GM12892 (cell line): ENCODE results near the gene LRP11.

Experiments used
- DNase-seq: peaks from one replicate; pipeline ENCODE4 v3.0.0; 2011; ENCODE audit not compliant: insufficient read length
- FAIRE-seq: peaks from 2 replicates; lab custom pipeline; 2011; peaks lifted over from hg19 to GRCh38; lab: Jason Lieb, UNC
- POLR2A ChIP-seq: IDR thresholded peaks from 2 replicates; pipeline ENCODE4 v1.6.1; 2011; ENCODE audit warnings: low read depth, low read length, control low read depth
- POLR2AphosphoS5 ChIP-seq: IDR thresholded peaks from 2 replicates; pipeline ENCODE4 v1.6.1; 2011; ENCODE audit warnings: low read depth, low read length, control low read depth
- TAF1 ChIP-seq: IDR thresholded peaks from 2 replicates; pipeline ENCODE4 v1.6.1; 2011; ENCODE audit warnings: low read depth, mild to moderate bottlenecking, control low read depth, low read length, borderline replicate concordance

Gene LRP11

DNA sequence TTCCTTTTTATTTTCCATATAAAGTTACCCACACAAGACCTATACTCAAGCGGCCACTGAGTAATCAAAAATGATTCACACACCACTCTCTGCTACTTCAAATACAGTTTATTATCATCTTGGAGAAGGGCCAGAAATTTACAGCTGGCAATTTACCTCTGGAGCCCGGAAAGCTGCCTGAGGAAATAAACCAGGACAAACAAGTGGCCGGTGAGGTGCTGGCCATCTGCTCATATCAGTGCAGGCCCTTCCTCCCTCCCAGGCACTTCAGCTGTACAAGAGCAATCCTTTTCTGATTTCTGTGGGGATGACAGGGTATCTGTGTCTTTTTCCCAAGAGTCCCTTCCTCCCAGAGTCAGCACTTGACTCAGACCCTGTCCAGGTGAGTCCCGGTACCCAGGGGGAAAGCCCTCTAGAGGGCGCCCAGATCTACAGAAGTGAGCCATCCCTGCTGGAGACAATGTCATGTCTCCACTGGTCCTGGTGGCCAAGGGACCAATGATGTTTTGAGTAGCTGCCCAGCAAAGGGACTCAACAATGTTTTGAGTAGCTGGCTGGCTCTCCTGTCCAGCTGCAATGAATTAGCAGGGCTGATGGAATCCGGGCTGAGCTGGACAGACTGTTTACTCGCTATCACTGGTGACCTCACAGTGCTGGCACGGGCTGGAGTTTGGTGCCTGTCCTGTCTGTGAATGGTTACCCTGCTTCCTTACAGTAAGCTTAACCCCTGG is 23.6 kb downstream of the LRP11 start:
- FAIRE-seq = no peak
- peak; percentile 37 for DNase-seq
- no peak for TF ChIP-seq POLR2A
- TF ChIP-seq TAF1 = no peak
- no peak for TF ChIP-seq POLR2AphosphoS5

DNA sequence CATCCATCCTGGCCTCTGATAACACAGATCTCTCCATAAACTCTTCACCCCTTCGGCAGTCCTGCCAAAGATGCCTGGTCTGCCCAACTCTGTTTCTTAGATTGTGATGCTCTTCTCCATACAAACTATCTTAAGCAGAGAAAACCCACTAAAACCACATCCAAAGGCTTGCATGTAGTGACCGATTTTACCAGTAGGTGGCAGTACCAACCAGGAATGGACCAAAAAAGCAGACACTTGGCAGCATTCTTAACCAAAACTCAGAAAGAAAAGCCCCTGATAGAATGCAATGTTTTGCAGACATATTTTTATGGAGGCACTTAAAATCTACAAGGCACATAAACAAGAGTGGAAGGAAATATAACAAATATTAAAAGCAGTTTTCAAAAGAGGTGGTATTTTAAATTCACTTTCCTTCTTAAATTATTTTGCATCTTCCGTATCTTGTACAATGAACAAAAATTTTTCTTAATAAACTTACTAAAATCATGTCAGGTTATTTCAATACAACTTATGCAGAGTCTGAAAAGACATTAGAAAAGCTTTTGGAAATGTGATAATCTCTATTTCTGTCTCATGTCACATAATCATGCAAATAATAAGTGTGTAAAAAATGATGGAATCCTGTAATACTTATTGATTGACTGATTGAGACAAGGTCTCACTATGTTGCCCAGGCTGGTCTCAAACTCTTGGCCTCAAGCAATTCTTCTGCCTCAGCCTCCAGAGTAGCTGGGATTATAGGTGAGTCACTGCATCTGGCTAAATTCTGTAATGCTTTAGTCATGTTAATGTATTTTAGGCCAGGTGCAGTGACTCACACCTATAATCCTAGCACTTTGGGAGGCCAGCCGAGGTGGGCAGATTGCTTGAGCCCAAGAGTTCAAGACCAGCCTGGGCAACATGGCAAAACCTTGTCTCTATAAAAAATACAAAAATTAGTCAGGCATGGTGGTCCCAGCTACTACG is 29.4 kb downstream of the LRP11 start:
- TF ChIP-seq POLR2A (no peak), POLR2AphosphoS5 (no peak), TAF1 (no peak)
- FAIRE-seq (peak; percentile 70), DNase-seq (no peak)

DNA sequence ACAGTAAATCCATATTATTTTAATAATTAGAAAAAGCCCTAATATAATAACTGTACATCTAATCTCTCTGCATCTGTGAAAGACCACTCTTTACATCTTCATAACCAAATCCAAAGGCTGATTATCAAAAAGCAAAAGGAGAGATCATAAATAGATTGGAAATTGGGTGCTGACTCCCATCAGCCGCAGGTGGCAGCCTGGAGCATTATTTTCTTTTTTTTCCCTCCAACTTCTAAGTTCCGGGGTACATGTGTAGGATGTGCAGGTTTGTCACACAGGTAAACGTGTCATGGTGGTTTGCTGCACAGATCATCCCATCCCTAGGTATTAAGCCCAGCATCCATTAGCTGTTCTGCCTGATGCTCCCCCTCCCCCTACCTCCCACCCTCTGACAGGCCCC is 30.5 kb downstream of the LRP11 start:
- no peak for DNase-seq
- no peak for FAIRE-seq
- TF ChIP-seq POLR2A (no peak), TAF1 (no peak)

DNA sequence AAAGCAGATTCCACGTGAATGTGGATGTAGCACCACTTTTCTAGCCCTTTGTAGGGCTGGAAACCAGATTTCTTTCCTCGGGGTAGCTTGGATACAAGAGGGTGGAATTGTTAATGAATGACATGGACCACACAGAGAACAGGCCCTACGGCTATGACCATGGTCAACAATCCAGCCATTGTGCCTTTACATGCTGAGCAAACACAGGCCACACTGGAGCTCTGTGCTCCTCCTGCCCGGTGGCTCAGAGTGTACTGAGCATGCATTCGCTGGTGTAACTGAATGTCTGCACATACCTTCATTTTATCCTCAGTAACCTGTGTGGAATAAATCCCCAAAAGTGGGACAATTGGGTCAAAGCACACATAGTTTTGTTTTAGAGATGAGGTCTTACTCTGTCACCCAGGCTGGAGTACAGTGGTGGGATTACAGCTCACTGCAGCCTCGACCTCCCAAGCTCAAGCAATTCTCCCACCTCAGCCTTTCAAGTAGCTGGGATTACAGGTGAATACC is 32.8 kb downstream of the LRP11 start:
- no peak for FAIRE-seq
- no peak for DNase-seq
- TF ChIP-seq POLR2A (no peak), POLR2AphosphoS5 (no peak)

DNA sequence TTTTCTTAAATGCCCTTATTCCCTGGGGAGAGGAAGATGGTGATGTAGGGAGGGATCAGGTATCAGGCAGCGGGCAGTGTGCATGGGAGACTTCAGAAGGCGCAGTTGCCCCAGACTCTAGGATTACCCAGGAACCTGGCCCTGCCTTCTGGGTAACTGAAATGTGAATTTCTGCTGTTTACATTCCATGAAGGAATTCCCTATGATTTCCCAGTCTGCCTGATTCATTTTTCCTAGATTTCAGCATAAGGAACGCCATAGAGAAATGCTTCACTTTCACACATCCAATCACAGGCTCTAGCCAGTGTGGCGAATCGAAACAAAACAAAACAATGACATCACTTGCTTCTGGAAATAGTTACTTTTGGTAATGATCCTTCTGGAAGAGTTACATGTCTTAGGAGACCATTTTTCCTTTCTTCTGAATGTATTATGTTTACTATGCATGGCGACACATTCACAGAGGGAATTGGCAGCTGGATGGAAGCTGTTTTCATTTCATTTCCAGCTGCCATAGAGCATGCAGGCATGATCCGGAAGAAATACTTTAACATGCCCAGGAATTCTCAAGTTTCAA is 33.3 kb downstream of the LRP11 start:
- no peak for TF ChIP-seq TAF1
- no peak for TF ChIP-seq POLR2AphosphoS5
- TF ChIP-seq POLR2A = no peak
- no peak for FAIRE-seq
- no peak for DNase-seq

DNA sequence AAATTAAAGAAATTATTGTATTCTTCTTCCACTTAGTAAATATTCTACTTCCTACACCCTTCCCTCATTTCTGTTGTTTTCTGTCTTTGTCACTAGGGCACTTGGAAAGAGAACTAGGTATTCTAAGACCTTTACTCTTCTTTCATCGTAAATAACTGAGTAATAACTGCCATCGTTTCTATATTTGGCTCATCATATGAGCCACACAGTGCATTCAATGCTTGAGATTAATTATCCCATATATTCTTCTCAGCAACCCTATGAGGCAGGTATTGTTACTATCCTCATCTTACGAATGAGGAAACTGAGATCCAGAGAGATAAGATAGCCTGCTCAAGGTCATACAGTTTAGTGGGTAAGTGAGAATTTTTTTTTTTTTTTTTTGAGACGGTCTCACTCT is 38.9 kb downstream of the LRP11 start:
- DNase-seq (no peak), FAIRE-seq (no peak)
- TF ChIP-seq POLR2AphosphoS5 (no peak), POLR2A (no peak), TAF1 (no peak)

DNA sequence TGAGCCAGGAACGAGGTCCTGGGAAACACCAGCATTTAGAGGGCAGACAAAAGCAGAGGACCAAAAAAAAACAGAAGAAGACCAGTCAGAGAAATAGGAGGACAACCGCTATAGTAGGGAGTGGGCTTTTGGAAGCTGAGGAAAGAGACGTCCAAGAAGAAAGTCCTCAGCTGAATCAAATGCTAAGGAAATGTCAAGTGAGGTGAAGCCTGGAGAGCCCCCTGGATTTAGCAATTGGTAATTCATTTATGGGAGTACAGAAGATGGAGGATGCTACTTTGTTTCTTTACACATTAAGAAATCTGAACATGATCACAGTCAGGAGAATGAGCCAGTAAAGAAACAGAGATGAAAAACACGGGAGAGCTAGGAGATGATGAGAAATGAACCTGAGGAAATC is 41.1 kb downstream of the LRP11 start:
- no peak for DNase-seq
- no peak for FAIRE-seq
- TF ChIP-seq TAF1 (no peak), POLR2A (no peak), POLR2AphosphoS5 (no peak)

DNA sequence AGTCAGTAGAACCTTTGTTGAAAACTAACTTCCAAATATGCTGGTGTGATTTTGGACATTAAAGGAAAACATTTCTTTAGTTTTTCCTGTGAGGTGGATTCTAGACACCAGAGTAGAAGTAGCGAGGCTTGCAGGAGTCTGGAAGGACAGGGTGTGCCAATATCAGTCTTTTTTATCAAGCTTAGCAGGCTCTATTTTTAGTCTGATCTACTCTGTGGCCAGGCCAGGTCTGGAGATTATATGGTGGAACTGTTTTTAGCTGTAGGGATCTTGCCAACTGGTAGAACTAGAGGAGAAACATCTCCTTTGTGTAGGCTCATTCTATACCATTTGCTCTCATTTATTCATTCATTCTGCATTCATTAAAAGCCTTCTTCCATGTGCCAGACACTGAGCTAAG is 42.7 kb downstream of the LRP11 start:
- no peak for TF ChIP-seq TAF1
- FAIRE-seq = no peak
- no peak for DNase-seq

DNA sequence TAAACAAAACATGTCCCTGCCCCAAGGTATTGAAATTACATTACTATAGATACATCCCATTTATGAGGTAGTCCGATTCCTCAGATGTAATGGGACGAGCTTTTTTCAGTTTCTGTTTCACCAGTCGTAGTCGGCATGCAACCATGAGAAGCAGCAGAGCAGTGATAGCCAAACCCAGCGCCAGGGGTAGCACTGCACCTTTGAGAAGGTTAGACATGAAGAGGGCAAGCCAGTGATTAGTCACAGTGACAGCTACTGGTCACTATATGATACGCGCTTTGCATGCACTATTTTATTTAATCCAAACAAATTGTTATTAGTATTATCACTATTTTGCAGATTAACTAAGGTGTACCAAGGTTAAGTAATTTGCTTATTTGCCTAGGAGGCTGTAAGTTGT is 43.7 kb downstream of the LRP11 start:
- DNase-seq = no peak
- TF ChIP-seq POLR2AphosphoS5 = no peak
- no peak for TF ChIP-seq TAF1
- TF ChIP-seq POLR2A = no peak
- no peak for FAIRE-seq

DNA sequence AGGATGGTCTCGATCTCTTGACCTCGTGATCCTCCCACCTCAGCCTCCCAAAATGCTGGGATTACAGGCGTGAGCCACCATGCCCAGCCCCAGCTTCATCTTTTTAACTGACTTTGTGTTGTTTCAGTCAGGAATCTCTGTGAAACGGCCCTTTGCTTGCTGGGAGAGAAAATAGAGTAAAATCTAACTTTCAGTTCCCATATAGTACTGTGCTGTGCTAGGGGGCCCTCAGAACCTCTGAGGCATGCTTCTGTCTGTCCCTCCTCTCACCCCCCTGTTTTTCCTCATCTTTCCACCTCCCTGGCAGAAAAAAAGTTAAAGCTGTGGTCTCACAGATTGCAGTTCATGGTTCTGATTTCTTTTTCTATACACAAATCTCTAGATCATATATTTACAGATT is 48.4 kb downstream of the LRP11 start:
- FAIRE-seq (no peak), DNase-seq (peak; percentile 19)
- TF ChIP-seq POLR2A = no peak
- TF ChIP-seq POLR2AphosphoS5 = no peak
- TF ChIP-seq TAF1 = no peak

DNA sequence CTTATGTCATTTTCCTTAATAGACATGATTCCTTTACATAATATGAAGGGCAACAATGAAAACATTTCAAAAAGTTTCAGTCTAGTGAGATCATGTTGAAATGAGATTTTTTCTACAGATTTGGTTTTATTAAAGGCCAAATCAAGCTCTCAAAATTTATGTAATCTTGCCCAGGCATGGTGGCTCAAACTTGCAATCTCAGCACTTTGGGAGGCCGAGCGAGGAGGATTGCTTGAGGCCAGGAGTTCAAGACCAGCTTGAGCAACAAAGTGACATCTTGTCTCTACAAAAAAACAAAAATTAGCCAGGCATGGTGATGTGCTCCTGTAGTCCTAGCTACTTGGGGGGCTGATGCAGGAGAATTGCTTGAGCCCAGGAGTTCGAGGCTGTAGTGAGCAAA is 50.8 kb downstream of the LRP11 start:
- FAIRE-seq (no peak), DNase-seq (no peak)
- TF ChIP-seq POLR2AphosphoS5 (no peak), TAF1 (no peak), POLR2A (no peak)

DNA sequence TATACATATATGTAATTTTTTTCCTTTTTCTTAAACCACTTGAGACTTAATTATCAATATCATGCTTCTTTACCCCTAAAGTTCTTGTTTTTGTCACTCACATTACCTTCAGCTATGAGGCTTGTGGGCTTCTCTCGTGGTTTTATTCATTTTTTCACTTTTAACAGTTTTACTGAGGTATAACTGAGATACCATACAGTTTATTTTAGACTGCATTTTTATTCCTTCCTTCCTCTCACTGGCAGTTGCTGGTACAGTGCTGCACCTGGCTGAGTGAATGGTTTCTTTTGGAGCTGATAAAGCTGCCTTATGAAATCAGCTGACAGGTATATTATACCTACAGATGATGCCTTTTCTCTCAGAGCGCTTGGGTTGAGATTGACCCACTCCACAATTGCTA is 54.4 kb downstream of the LRP11 start:
- FAIRE-seq = no peak
- TF ChIP-seq TAF1 = no peak
- TF ChIP-seq POLR2AphosphoS5 = no peak
- TF ChIP-seq POLR2A = no peak
- no peak for DNase-seq

DNA sequence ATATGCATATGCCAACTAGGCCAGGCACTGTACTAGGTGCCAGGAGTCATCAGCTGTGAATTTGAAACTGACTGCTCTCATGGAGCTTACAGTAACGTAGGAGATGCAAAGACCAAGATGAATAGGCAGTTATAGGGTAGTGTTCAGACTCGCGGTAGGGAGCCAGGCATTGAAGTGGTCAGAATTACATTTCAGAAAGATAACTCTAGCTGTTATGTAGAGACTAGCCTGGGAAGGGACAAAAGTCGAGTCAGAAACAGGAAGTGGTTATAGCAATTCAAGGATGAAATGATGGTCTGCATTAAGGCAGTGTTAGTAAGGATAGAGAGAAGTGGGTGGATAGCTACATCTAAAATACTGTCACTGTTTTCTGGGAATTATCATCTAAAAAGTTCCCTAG is 58.0 kb downstream of the LRP11 start:
- DNase-seq = no peak
- TF ChIP-seq POLR2A (no peak), TAF1 (no peak), POLR2AphosphoS5 (no peak)
- FAIRE-seq = no peak
